Activated gamma-delta T cell treated with Interleukin-2 at 50 U/mL for 16 hours (primary cell): ENCODE measurements around the gene NHSL1.

Source experiments
- DNase-seq: peaks from one replicate; pipeline ENCODE4 v3.0.0-alpha.2; 2020

The NHSL1 gene

DNA sequence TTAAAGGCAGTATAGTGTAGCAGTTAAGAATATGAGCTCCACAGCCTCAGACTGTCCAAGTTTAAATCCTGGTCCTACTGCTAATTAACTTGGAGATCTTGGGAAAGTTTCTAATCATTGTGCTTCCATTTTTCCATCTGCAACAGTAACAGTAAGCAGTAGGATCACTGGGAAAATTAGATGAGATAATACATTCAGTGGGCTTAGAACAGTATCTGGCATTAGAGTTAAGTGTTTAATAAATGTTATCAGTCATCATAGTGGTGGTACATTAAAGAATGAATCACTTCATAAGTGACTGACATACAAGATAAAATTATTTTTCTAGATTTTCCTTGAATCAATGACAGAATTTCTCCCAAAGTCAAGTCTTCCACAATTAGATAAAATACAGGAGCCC lies 5.0 kb downstream of the NHSL1 start:
- DNase-seq, result no peak

DNA sequence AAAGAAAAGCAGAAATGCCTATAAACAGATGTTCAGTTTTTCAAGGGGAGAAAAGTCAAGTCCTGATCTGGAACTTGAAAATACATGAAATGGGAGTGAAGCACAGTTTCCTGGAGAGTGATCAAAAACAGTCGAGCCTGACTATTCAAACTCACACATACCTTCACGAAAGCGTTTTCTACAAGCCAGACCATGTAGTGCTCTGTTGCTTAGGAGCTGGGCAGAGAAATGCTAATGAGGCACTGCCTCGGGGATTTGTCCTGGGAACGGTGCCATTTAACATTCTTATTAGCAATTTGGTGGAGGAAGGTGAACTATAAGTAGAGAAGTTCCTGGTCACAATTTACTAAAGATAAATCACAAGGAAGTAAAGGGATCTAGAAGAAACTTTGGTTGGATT lies 5.9 kb downstream of the NHSL1 start:
- DNase-seq, result no peak

DNA sequence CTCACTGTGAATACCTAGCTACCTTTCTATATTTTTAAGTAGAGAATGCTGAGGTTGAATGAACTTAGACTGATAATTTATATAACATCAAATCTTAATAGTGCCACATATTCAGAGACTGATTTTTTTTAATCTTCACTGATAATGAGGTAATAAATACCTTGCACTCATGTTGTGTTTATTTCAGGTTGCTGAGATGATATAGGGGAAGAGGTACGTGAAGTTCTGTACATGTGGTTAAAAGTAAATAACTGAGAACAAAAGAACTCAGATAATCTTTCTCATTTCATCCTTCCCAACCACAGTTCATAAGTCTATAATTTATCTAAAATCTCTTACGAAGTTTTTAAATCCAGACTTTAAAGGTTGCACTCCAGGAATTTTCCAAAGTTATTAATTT lies 6.4 kb downstream of the NHSL1 start:
- DNase-seq, result no peak

DNA sequence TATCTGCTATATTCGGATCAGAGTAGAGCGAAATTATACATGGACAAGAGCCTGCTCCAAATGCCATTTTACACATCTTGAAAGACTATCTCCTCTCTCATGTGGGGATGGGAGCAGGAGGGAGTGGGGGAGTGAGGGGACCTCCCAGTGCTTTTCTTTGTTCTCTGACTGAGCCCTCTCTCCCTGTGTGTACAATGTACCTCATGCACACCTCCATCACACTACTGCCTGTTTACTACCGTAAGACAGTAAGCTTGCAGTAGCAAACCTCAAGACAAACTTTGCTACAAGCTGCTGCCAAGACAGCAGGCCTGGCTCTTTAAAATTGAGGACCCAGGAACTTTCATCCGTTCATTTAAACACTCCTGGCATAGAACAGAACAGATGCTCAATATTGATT lies 7.2 kb downstream of the NHSL1 start:
- DNase-seq, result no peak

DNA sequence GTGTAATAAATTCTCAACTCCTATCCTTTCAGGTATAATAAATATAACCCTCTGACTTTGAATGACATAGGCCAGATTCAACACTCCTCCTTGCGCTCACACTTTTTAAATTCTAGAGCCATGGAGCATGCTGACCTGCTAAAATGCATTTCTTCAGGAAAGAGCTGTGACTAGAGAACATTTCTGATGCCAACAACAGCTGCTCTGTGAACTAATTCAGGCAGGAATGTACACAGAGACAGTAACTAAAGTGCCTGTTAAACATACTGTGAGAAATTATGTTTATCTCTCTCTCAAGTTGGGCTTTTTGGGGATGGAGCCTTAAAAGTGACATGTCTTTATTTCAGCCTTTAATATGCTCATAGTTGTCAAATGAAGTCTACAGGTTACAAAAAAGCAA lies 8.3 kb downstream of the NHSL1 start:
- no peak for DNase-seq

DNA sequence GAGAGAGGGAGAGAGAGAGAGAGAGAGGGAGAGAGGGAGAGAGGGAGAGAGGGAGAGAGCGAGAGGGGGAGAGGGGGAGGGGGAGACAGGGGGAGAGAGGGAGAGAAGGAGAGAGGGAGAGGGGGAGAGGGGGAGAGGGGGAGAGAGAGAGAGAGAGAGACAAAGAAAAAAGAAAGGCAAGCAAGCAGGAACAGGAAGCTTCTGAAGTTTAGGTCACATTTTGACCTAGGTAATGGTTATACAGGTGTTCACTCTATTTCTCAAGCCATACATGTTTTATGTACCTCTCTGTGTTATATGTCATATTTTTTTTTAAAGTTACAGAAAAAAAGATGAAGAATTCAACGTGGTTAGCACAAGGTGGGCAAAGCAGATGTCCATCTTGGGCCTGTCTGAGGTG lies 9.4 kb downstream of the NHSL1 start:
- no peak for DNase-seq

DNA sequence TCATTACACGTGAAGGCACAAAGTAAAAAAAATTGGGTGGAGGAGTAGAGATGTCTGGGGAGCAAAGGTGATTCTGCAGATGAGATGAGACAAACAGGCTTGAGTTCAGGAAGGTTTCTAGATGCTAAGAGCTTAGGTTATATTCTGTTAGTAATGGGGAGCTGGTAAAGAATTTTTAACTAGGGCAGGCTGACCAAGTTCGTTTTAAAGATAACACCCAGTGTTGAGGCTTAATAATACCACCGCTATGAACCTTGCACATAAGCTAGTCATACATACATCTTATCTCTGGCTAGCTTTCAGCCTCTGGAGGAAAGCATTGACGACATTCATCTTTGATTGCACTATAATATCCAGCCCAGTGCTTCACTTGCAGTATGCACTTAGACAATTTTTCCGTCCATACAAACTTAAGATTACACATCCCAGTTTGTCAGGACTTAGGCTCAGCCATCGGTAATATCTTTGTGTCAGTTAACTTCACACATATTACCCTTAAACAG lies 12.1 kb downstream of the NHSL1 start:
- no peak for DNase-seq

DNA sequence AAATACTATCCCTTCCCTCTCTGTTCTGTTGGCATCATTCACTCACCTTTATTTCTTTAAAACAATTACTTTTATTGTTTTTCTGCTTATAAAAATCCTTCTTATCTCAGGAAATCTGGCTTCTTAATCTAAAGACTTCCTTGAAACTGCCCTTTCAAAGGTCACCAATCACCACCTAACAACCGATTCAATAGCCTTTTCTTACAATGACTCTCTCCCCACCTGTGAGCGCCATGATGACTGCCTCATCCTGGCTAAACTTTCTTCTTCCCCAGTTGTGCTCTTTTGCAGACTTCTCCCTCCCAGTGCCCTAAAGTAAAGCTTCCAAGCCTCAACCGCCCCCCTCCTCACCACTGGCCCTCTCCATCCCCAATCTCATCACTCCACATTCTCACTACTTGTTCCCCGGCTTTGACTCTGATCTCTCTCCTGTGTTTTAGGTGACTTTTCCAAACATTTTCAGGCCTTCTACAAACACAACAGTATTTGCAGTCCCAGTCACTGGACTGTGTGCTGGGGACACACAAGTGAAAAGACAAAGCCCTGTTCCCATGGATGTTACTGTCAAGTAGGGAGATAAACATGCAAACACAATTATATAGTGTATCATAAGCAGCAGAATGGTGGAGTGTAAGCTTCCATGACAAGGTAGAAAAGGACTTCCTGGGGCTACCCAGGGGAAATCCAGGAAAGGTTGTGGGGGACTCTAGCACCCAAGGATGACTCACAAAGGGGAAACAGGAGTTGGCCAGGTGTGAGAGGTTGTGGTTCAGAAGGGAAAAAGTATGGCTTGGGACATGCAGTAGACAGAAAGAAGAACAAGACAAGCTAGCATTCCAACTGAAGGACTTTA lies 12.8 kb downstream of the NHSL1 start:
- DNase-seq, result no peak

DNA sequence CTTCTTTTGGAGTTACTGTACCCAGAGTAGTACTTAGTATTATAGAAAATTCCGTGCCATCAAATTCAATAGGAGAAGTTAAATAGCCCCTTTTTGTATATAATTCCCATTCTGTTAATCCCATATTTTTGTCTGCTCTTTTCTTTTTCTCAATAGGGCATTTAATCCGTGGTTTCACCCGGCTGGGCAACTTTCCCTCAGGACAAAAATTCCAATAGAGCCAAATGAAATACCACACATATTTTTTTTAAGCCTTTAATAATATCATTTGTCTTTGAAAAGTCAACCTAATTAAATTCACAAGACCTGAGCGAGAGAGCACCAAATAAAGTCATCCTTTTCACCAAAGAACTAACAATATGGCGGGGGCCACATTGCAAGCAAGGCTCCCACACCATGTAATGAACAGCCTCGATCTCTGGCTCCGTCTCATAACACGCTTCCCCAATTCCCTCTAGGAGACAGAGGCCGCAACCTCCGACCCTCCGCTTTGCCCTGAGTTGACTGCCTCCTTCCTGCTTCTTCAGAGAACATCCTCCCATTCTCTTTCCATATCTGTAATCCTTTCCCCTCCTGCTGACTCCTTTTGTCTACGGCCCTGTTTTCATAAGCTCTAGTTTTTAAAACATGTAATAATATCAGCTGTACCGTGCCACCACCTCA lies 13.6 kb downstream of the NHSL1 start:
- no peak for DNase-seq

DNA sequence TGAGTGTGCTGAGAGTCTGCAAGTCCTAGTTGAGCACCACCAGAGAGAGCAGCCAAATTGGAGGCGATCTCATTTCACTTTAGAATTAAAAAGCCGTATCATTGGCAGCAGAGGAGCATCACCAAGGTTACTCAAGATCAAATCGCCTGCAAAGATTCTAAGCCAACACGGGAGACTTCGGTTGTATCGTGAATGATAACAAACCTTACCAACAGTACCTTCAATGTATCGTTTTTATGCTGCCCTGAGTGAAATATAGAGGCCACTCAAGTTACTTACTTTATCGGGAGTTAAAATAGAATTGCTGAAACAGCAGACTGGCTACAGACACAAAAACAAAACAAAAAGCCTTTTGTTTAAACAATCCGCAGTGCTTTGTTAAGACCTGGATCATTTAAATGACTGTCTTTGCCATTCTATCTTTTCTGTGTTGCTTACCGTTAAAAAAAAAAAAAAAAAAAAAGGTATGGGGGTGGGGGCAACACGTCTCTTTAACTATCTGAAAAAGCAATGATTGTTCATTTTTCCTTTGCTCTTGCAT lies 14.2 kb downstream of the NHSL1 start:
- DNase-seq, result no peak

DNA sequence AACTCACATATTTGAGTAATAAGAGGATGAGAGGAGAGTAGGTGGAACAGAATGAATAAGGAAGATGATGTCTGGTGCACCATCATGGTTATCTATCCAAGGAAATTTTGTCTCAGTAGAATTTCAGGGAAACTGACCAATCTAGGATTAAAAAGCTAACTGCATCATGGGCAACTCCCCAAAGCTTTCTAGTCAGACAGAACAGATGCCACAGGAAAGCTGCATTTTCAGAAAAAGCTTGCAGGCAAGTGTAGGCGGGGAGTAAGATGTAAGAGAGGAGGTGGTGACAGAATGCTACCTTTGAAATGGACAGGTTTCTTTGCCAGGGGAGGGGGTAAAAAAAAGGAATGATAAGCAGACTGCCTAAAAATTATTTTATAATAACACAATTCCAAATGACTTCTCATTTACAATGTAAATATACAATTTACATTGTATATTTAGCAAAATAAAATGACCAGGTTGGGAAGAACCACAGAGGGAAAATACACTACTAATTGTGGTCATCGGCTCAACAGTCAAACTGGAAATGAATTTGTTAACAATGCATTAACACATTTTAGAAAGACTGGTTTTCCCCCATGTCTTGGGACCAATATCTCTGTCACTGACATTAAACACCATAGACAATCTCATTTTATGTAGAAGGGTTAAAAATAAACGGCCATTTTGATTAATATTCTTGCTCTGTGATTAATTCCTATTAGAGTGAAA lies 15.1 kb downstream of the NHSL1 start:
- no peak for DNase-seq

DNA sequence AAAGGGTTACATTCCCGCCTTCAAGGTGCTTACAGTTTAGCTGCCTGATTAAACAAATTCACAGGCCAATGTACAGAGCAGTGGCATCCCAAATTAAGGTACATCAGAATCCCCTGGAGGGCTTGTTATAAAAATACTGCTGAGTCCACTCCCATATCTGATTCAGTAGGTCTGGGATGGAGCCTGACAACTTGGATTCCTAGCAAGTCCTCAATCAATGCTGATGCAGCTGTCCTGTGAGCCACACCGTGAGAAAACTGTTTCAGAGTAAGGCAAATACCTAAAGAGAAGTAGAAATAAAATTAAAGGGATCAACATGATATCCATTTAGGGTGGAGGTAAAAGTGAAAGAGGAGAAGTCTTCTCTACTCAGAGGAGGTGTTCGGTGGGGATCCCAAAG lies 16.5 kb downstream of the NHSL1 start:
- no peak for DNase-seq

DNA sequence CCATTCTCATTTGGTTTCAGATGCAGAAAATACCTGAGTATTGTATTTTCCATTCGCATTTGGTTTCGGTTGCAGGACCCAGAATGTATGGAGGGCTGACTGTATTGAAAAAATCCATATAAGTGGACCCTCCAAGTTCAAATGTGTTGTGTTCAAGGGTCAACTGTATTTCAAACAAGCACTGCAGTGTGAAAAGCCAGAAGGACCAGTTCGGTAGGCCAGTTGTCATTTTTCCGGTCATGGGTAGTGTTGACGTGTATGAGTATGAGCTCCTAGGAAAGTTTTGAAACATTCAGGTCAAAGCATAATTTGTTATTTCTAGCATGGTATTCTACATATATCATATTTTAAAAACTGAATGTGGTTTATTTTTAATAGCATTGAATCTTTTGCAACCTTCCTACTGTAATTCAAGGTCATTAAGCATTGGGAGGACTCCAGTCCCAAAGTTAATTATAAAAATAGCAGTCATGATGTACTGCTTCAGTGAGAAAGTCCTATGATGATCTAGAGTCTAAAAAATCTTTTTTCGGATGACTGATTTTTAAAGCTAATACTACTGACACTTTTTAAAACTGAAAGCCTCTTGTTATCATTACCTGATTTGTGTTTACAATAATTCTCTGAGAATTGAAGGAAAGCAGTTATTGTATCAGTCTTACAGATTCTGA lies 18.9 kb downstream of the NHSL1 start:
- no peak for DNase-seq

DNA sequence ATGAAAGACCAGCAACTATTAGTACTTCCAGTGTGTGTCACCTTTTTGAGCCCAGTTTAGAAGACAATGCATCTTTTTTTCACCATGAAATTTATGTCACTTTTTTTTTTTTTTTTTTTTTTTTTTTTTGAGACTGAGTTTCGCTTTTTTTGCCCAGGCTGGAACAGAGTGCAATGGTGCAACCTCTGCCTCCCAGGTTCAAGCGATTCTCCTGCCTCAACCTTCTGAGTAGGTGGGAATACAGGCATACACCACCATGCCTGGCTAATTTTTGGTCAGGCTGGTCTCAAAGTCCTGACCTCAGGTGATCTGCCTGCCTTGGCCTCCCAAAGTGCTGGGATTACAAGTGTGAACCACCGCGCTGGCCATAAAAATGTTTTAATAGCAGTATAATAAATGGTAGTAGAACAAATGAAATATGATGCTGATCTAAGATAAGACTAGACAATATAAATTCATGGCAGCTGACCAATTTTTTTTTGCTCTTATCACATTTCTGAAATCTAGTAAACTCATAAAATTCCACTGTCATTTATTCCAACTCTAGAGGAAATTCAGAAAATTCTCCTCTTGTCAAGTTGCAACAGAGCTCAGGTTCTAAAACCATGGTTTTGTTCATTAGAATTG lies 21.3 kb downstream of the NHSL1 start:
- DNase-seq, result no peak

DNA sequence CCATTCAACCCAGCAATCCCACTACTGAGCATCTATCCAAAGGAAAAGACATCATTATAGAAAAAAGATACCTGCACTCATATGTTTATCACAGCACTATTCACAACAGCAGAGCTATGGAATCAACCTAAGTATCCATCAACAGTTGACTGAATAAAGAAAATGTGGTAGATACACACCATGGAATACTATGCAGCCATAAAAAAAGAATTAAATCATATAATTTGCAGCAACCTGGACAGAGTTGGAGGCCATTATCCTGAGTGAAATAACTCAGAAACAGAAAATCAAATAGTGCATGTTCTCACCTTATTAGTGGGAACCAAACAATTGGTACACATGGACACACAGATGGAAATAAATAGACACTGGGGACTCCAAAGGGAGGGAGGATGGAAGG lies 23.2 kb downstream of the NHSL1 start:
- DNase-seq, result no peak

DNA sequence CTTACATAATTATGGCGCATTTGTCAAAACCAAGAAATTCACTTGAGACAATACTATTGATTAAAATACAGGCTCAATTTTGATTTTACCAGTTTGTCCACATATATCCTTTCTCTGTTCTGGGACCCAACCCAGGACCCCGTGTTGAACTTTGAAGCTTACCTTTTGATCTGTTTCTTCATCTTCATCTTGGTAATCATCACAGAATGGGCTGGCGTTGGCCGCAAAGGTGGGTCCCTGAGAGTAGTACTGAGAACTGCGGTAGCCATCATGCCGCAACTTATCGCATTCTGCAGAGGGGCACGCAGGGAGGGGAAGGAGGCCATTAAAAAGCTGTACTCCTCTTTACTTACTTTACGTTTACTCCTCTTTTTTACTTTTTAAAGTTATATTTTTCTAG lies 26.1 kb downstream of the NHSL1 start:
- DNase-seq, result no peak

DNA sequence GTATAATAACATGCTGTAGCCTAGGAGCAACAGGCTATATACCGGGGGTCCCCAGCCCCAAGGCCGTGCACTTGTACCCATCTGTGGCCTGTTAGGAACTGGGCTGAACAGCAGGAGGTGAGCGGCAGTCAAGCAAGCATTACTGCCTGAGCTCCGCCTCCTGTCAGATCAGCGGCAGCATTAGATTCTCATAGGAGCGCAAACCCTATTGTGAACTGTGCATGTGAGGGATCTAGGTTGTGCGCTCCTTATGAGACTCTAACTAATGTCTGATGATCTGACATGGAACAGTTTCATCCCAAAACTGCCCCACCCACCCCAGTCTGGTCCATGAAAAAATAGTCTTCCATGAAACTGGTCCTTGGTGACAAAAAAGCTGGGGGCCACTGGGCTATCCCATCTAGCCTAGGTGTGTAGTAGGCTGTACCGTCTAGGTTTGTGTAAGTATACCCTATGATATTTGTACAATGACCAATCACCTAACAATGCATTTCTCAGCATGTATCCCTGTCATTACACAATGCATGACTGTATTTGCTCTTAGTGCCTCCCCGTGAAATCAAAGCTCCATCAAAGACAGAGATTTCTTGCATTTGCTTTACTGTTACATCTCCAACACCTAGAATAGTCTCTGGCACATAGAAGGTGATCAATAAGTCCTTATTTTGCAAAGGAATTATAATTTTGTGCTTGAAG lies 30.8 kb downstream of the NHSL1 start:
- no peak for DNase-seq

DNA sequence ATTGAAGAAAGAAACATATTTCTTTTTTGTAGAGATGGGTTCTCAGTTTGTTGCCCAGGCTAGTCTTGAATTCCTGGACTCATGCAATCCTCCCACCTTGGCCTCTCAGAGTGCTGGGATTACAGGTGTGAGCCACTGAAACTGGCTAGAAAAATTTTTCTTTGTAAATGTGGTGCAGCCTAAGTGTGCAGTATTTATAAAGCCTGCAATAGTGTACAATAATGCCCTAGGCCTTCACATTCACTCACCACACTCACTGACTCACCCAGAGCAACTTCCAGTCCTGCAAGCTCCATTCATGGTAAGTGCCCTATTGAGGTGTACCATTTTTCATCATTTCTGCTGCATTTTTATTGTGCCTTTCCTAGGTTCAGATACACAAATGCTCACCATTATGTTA lies 31.4 kb downstream of the NHSL1 start:
- no peak for DNase-seq

DNA sequence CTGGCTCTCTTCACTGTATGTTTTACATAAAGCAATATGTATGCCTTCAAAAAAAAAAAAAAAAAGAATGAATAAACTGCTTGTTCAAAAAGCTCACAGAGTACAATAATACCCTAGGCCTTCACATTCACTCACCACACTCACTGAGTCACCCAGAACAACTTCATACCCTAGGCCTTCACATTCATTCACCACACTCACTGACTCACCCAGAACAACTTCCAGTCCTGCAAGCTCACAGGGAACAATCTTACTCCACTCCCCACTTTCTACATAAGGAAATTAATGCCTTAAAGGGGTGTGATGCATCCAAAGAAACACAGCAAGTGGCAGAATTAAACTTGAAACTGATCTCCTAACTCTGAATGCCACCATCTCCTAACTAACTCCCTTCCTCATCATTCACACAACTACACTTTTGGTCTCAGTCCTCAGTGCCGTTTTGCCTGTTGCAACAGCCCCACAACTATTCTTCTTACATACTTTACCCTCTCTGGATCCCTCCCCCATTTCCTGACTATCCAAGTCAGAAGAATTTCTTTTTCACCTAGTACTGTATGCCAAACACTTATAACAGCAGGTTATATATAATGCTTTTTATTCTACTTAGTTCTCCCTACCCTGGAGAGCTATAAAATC lies 34.2 kb downstream of the NHSL1 start:
- DNase-seq, result no peak

DNA sequence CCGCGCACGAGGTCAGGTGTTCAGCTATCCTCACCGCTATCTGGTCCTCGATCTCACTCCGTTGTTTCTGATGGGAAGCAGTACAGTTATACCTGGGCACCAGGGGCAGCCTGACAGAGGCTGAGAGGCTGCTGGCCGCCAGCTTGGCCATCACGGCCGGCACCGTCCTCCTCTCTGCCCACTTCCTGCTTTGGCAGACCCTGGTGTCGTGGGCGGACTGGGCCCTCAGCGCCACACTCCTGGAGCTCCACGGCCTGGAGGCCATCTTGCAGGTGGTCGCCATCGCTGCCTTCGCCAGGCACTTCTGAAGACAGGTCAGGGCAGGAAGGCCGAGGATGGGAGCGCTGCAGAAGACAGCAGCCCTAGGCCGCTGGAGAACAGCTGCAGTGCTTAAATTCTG lies 35.2 kb downstream of the NHSL1 start:
- DNase-seq, result no peak

DNA sequence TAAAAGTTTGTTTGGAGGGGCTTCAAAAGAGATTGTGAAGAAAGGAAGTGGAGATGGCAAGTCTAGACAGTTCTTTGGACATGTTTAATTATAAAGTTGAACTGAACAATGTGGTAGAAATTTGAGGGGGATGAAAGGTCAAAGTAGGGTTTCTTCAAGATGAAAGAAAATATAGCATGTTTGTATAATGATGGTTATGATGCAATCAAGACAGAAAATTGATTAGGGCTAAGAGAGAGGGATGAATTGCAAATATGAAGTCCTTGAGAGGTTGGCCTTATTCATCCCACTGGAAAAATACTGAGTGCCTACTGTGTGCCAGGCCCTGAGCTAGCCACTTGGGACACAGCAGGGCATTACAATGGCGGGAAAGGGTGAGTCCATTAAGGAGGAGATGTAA lies 37.6 kb downstream of the NHSL1 start:
- no peak for DNase-seq
